K562 (cell line): ENCODE results near the gene ANO10. TPM values are rescaled to one million over a fixed set of nuclear protein-coding genes. Genes with fewer than 3 reads are reported as not detected.

Source experiments
- CC2D1A ChIP-seq: fragments of 450-650 bp; IDR thresholded peaks from 2 replicates; pipeline ENCODE4 v1.6.1; 2017; ENCODE audit warnings: mild to moderate bottlenecking
- CTBP1 ChIP-seq: fragments of 450-650 bp; IDR thresholded peaks from 2 replicates; pipeline ENCODE4 v1.6.1; 2016; ENCODE audit warnings: borderline replicate concordance
- EP400 ChIP-seq: fragments of 450-650 bp; IDR thresholded peaks from 2 replicates; pipeline ENCODE4 v1.6.1; 2017; ENCODE audit warnings: antibody characterized with exemption, mild to moderate bottlenecking, moderate library complexity
- MAFG ChIP-seq: fragments of 450-650 bp; conservative IDR thresholded peaks from 2 replicates; pipeline ENCODE4 v1.6.1; 2016; ENCODE audit warnings: missing genetic modification characterization, missing compliant biosample characterization
- PRPF4 ChIP-seq: fragments of 200-400 bp; formaldehyde crosslinking; IDR thresholded peaks from one replicate; pipeline ENCODE4 v1.6.1; 2017; ENCODE audit warnings: low read length, low read depth, mild to moderate bottlenecking; ENCODE audit not compliant: insufficient read depth, poor library complexity, severe bottlenecking
- RAD21 ChIP-seq, 2 experiments: fragments of 250-450 bp in 1 of 2; fragments of 450-650 bp in 1 of 2; sonication (Bioruptor Pico) in 1 of 2; formaldehyde crosslinking in 1 of 2; IDR thresholded peaks in 1 of 2; conservative IDR thresholded peaks in 1 of 2; 2 replicates each; pipeline versions ENCODE4 v1.4.0 to v1.8.0; 2020 to 2022; ENCODE audit warnings: mild to moderate bottlenecking in 2 of 2, moderate library complexity in 1 of 2
- RB1 ChIP-seq: fragments of 450-650 bp; IDR thresholded peaks from 2 replicates; pipeline ENCODE4 v1.6.1; 2017; ENCODE audit warnings: low read depth, mild to moderate bottlenecking
- RBM14 ChIP-seq: fragments of 200-400 bp; formaldehyde crosslinking; IDR thresholded peaks from 2 replicates; pipeline ENCODE4 v1.6.1; 2018; ENCODE audit warnings: low read depth, mild to moderate bottlenecking, low read length, moderate library complexity, borderline replicate concordance; ENCODE audit not compliant: insufficient read depth
- RBM17 ChIP-seq: fragments of 200-400 bp; formaldehyde crosslinking; IDR thresholded peaks from 2 replicates; pipeline ENCODE4 v1.6.1; 2017; ENCODE audit warnings: low read depth, mild to moderate bottlenecking, low read length, borderline replicate concordance
- SIN3A ChIP-seq, 2 experiments: fragments of 150-350 bp in 1 of 2; IDR thresholded peaks; 2 replicates each; pipeline ENCODE4 v1.6.1; 2011 to 2016; ENCODE audit warnings: borderline replicate concordance in 2 of 2, low read depth in 2 of 2, low read length in 2 of 2, mild to moderate bottlenecking in 2 of 2, moderate library complexity in 2 of 2; ENCODE audit not compliant: control insufficient read depth in 1 of 2
- SMC3 ChIP-seq: conservative IDR thresholded peaks from 2 replicates; pipeline ENCODE4 v1.6.1; 2011; ENCODE audit warnings: low read depth, low read length, improper control_type of control experiment; ENCODE audit not compliant: insufficient read depth
- SREBF2 ChIP-seq: sonication (generic); formaldehyde crosslinking; IDR thresholded peaks from 2 replicates; pipeline ENCODE4 v1.4.0; 2020; ENCODE audit warnings: mild to moderate bottlenecking, missing genetic modification reagents
- TAF9B ChIP-seq: fragments of 450-650 bp; IDR thresholded peaks from 2 replicates; pipeline ENCODE4 v1.6.1; 2018; ENCODE audit warnings: mild to moderate bottlenecking; ENCODE audit not compliant: partially characterized antibody
- ZFX ChIP-seq: sonication (generic); formaldehyde crosslinking; IDR thresholded peaks from 2 replicates; pipeline ENCODE4 v1.8.0; 2022; ENCODE audit warnings: mild to moderate bottlenecking, missing genetic modification reagents, moderate library complexity
- ZNF274 ChIP-seq: IDR thresholded peaks from 2 replicates; pipeline ENCODE4 v1.6.1; 2011; ENCODE audit warnings: low read depth, mild to moderate bottlenecking, low read length, moderate library complexity, borderline replicate concordance
- ZNF830 ChIP-seq: fragments of 250-450 bp; sonication (Bioruptor Pico); IDR thresholded peaks from 2 replicates; pipeline ENCODE4 v1.5.0; 2021; ENCODE audit warnings: mild to moderate bottlenecking
- polyA plus RNA-seq, 8 experiments: library from polyadenylated mRNA; depleted of rRNA in 4 of 8; stranded (reverse) in 5 of 8; unstranded in 3 of 8; fragments of >200 nt; fragmentation: Nextera tagmentation in 2 of 8; fragmentation: Illumina TruSeq in 1 of 8; extraction: Ambion mirVana in 2 of 8; extraction: Trizol in 1 of 8; gene quantifications; 2 replicates each; pipeline versions ENCODE4 v1.2.1 to v1.2.3, GENCODE V29; 2011 to 2014; ENCODE audit warnings: inconsistent platforms in 1 of 8, missing spikeins in 1 of 8
- total RNA-seq, 7 experiments: library from RNA; depleted of rRNA in 6 of 7; stranded (reverse); fragments of >200 nt in 6 of 7; fragmentation: Illumina TruSeq in 2 of 7; extraction: Trizol in 2 of 7; gene quantifications; 2 replicates each; pipeline versions ENCODE4 v1.2.1 to v1.2.3, GENCODE V29; 2011 to 2021; ENCODE audit warnings: low replicate concordance in 1 of 7
- TF ChIP-seq, protein P1 (sequence below): IDR thresholded peaks from 2 replicates; pipeline ENCODE4 v1.6.1; 2011; ENCODE audit not compliant: insufficient read length; ENCODE audit errors: extremely low read depth
- TF ChIP-seq, protein P2 (sequence below): sonication (generic); formaldehyde crosslinking; IDR thresholded peaks from 2 replicates; pipeline ENCODE4 v1.8.0; 2023; ENCODE audit warnings: mild to moderate bottlenecking, missing genetic modification reagents
- TF ChIP-seq, protein P3 (sequence below): fragments of 250-450 bp; sonication (Bioruptor Pico); IDR thresholded peaks from 2 replicates; pipeline ENCODE4 v1.4.0; 2020; ENCODE audit warnings: mild to moderate bottlenecking, moderate library complexity

The ANO10 gene
- total and polyA plus RNA-seq, 9 of the 15 experiments (the other 6 are each of a cell fraction or from before 2014, with no cell fraction given): 6.4 to 46.0 (median 32.3) TPM

DNA sequence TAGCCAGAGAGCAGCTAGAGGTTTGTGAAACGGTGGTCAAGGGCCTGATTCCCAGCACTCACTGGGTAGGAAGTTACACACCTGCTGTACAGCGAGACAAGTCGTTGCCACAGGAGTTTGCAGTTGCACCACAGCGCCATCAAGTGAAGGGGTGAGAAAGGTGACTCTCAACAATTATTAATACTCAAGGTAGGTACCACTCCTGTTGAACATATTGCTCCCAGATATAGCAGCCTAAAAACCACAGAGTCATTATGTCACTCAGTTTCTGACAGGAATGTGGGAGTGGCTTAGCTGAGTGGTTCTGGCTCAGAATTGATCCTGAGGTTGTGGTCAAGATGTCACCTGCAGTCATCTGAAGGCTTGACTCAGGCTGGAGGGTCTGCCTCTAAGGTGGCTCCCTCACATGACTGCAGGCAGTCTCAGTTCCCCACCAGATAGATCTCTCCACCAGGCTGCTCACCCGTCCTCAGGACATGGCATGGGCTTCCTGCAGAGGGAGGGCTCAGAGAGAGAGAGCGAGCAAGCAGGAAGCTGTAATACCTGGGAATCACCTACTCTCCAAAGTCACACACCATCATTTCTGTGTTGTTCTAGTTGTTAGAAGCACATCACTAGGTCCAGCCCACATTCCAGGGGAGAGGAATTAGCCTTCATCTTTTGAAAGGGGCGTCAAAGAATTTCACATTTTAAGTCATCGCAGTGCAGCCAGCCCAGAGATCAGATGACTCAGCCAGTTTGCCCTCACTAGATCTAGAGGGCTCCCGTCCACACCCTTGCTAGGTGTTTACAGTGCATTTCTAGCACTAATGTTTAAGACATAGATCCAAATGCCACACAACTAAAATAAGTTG, 17.0 kb upstream of the ANO10 start (continued):
- TF ChIP-seq RAD21 (CRISPR knock-in tag; conservative IDR thresholded peaks at IDR 0.05 in 1 of 2, IDR thresholded peaks at IDR 0.05 in 1 of 2): peak; percentile 89 to 97
- peak; percentile 92 for TF ChIP-seq MAFG (tag)
- TF ChIP-seq, protein P1, sequence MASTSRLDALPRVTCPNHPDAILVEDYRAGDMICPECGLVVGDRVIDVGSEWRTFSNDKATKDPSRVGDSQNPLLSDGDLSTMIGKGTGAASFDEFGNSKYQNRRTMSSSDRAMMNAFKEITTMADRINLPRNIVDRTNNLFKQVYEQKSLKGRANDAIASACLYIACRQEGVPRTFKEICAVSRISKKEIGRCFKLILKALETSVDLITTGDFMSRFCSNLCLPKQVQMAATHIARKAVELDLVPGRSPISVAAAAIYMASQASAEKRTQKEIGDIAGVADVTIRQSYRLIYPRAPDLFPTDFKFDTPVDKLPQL: no peak
- TF ChIP-seq, protein P2, sequence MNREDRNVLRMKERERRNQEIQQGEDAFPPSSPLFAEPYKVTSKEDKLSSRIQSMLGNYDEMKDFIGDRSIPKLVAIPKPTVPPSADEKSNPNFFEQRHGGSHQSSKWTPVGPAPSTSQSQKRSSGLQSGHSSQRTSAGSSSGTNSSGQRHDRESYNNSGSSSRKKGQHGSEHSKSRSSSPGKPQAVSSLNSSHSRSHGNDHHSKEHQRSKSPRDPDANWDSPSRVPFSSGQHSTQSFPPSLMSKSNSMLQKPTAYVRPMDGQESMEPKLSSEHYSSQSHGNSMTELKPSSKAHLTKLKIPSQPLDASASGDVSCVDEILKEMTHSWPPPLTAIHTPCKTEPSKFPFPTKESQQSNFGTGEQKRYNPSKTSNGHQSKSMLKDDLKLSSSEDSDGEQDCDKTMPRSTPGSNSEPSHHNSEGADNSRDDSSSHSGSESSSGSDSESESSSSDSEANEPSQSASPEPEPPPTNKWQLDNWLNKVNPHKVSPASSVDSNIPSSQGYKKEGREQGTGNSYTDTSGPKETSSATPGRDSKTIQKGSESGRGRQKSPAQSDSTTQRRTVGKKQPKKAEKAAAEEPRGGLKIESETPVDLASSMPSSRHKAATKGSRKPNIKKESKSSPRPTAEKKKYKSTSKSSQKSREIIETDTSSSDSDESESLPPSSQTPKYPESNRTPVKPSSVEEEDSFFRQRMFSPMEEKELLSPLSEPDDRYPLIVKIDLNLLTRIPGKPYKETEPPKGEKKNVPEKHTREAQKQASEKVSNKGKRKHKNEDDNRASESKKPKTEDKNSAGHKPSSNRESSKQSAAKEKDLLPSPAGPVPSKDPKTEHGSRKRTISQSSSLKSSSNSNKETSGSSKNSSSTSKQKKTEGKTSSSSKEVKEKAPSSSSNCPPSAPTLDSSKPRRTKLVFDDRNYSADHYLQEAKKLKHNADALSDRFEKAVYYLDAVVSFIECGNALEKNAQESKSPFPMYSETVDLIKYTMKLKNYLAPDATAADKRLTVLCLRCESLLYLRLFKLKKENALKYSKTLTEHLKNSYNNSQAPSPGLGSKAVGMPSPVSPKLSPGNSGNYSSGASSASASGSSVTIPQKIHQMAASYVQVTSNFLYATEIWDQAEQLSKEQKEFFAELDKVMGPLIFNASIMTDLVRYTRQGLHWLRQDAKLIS (CRISPR knock-in tag): no peak
- TF ChIP-seq CTBP1: peak; percentile 96
- TF ChIP-seq TAF9B: no peak
- no peak for TF ChIP-seq RBM14
- TF ChIP-seq RBM17: no peak
- no peak for TF ChIP-seq PRPF4
- TF ChIP-seq RB1: peak; percentile 37
- no peak; the same call in 1 of the 2 replicates for TF ChIP-seq ZFX (CRISPR knock-in tag)
- no peak for TF ChIP-seq SIN3A (IDR thresholded peaks at IDR 0.05; ENCODE audit: borderline replicate concordance in 2 of 2, control insufficient read depth in 1 of 2, low read depth in 2 of 2, low read length in 2 of 2)
- no peak for TF ChIP-seq ZNF830
- TF ChIP-seq, protein P3, sequence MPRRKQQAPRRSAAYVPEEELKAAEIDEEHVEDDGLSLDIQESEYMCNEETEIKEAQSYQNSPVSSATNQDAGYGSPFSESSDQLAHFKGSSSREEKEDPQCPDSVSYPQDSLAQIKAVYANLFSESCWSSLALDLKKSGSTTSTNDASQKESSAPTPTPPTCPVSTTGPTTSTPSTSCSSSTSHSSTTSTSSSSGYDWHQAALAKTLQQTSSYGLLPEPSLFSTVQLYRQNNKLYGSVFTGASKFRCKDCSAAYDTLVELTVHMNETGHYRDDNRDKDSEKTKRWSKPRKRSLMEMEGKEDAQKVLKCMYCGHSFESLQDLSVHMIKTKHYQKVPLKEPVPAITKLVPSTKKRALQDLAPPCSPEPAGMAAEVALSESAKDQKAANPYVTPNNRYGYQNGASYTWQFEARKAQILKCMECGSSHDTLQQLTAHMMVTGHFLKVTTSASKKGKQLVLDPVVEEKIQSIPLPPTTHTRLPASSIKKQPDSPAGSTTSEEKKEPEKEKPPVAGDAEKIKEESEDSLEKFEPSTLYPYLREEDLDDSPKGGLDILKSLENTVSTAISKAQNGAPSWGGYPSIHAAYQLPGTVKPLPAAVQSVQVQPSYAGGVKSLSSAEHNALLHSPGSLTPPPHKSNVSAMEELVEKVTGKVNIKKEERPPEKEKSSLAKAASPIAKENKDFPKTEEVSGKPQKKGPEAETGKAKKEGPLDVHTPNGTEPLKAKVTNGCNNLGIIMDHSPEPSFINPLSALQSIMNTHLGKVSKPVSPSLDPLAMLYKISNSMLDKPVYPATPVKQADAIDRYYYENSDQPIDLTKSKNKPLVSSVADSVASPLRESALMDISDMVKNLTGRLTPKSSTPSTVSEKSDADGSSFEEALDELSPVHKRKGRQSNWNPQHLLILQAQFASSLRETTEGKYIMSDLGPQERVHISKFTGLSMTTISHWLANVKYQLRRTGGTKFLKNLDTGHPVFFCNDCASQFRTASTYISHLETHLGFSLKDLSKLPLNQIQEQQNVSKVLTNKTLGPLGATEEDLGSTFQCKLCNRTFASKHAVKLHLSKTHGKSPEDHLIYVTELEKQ (CRISPR knock-in tag): no peak
- peak; percentile 36; the same call in 1 of the 2 replicates for TF ChIP-seq EP400
- TF ChIP-seq CC2D1A: peak; percentile 80
- peak; percentile 86 for TF ChIP-seq SMC3
- TF ChIP-seq SREBF2 (CRISPR knock-in tag): no peak
- TF ChIP-seq ZNF274: no peak
